ENCODE data around the gene RNF213.
"Not testable (repeated sequence)": the region's sequence is repeated elsewhere in the genome, so short reads cannot be mapped to it uniquely, and the experiment has no call there.

The RNF213 gene

GRCh38 chr17:80397686-80398085 lies 137.0 kb downstream of the RNF213 start:
- H3K9me3 ChIP-seq (ENCODE audit: control insufficient read depth, low read length), result no peaks in the 10 kb centered on the region
- peaks cover 4% of the 10 kb centered on the region for H3K79me2 ChIP-seq
- H3K27ac ChIP-seq, result no peak overlapping the region
- no peak overlapping the region for H3K4me2 ChIP-seq (ENCODE audit: low read length)
- H3K36me3 ChIP-seq (ENCODE audit: control insufficient read depth, insufficient read depth, low read length), result no peaks in the 10 kb centered on the region
- no peak overlapping the region for H2AFZ ChIP-seq
- H3K9ac ChIP-seq, result no peak overlapping the region
- no peaks in the 10 kb centered on the region for H3K27me3 ChIP-seq (ENCODE audit: control insufficient read depth, insufficient read depth, low read length)
- no peak overlapping the region for H3K4me3 ChIP-seq (ENCODE audit: low read depth, low read length)
- H3K4me1 ChIP-seq, result peaks cover 11% of the 10 kb centered on the region
- TF ChIP-seq CTCF (IDR thresholded peaks at IDR 0.05), result no peak

GRCh38 chr17:80401086-80401485 lies 140.4 kb downstream of the RNF213 start:
- peaks cover 16% of the 10 kb centered on the region for H3K79me2 ChIP-seq
- not testable (repeated sequence) for H3K9ac ChIP-seq; H3K36me3 ChIP-seq (ENCODE audit: control insufficient read depth, insufficient read depth, low read length); H3K27ac ChIP-seq; H3K4me3 ChIP-seq (ENCODE audit: low read depth, low read length); H3K4me2 ChIP-seq (ENCODE audit: low read length); H3K9me3 ChIP-seq (ENCODE audit: control insufficient read depth, low read length); H2AFZ ChIP-seq; H3K4me1 ChIP-seq; H3K27me3 ChIP-seq (ENCODE audit: control insufficient read depth, insufficient read depth, low read length)

GRCh38 chr17:80402102-80402501 lies 141.4 kb downstream of the RNF213 start:
- H2AFZ ChIP-seq; H3K4me1 ChIP-seq; H3K4me3 ChIP-seq (ENCODE audit: low read depth, low read length); H3K27me3 ChIP-seq (ENCODE audit: control insufficient read depth, insufficient read depth, low read length); H3K4me2 ChIP-seq (ENCODE audit: low read length); H3K36me3 ChIP-seq (ENCODE audit: control insufficient read depth, insufficient read depth, low read length); H3K27ac ChIP-seq; H3K9me3 ChIP-seq (ENCODE audit: control insufficient read depth, low read length); H3K9ac ChIP-seq: not testable (repeated sequence)
- peaks cover 26% of the 10 kb centered on the region for H3K79me2 ChIP-seq

- no peak overlapping the region for H3K4me2 ChIP-seq (ENCODE audit: low read length)
- no peaks in the 10 kb centered on the region for H3K9me3 ChIP-seq (ENCODE audit: control insufficient read depth, low read length)
- no peaks in the 10 kb centered on the region for H3K36me3 ChIP-seq (ENCODE audit: control insufficient read depth, insufficient read depth, low read length)
- no peak overlapping the region for H3K9ac ChIP-seq
- H3K27ac ChIP-seq, result no peak overlapping the region
- peaks cover 27% of the 10 kb centered on the region for H3K79me2 ChIP-seq
- H3K27me3 ChIP-seq (ENCODE audit: control insufficient read depth, insufficient read depth, low read length), result no peaks in the 10 kb centered on the region
- TF ChIP-seq CTCF (IDR thresholded peaks at IDR 0.05), result no peak
- H2AFZ ChIP-seq, result no peak overlapping the region
- no peaks in the 10 kb centered on the region for H3K4me1 ChIP-seq
- H3K4me3 ChIP-seq (ENCODE audit: low read depth, low read length), result no peak overlapping the region
Observed at GRCh38 chr17:80402959-80403358, 142.3 kb downstream of the RNF213 start.

GRCh38 chr17:80406146-80406545 lies 145.5 kb downstream of the RNF213 start:
- no peaks in the 10 kb centered on the region for H3K4me1 ChIP-seq
- no peak for TF ChIP-seq CTCF (IDR thresholded peaks at IDR 0.05)

GRCh38 chr17:80407917-80408316 lies 147.3 kb downstream of the RNF213 start:
- H3K36me3 ChIP-seq (ENCODE audit: control insufficient read depth, insufficient read depth, low read length); H3K4me1 ChIP-seq; H3K4me3 ChIP-seq (ENCODE audit: low read depth, low read length); H3K9me3 ChIP-seq (ENCODE audit: control insufficient read depth, low read length); H3K9ac ChIP-seq; H2AFZ ChIP-seq; H3K27me3 ChIP-seq (ENCODE audit: control insufficient read depth, insufficient read depth, low read length); H3K4me2 ChIP-seq (ENCODE audit: low read length); H3K27ac ChIP-seq: not testable (repeated sequence)
- peaks cover 39% of the 10 kb centered on the region for H3K79me2 ChIP-seq

More at GRCh38 chr17:80406146-80406545, 145.5 kb downstream of the RNF213 start:
- H3K4me3 ChIP-seq (ENCODE audit: low read depth, low read length), result no peak overlapping the region
- no peaks in the 10 kb centered on the region for H3K36me3 ChIP-seq (ENCODE audit: control insufficient read depth, insufficient read depth, low read length)
- no peaks in the 10 kb centered on the region for H3K9me3 ChIP-seq (ENCODE audit: control insufficient read depth, low read length)
- no peaks in the 10 kb centered on the region for H3K27me3 ChIP-seq (ENCODE audit: control insufficient read depth, insufficient read depth, low read length)
- H3K9ac ChIP-seq, result no peak overlapping the region
- no peak overlapping the region for H2AFZ ChIP-seq
- peaks cover 35% of the 10 kb centered on the region for H3K79me2 ChIP-seq
- H3K27ac ChIP-seq, result no peak overlapping the region
- no peak overlapping the region for H3K4me2 ChIP-seq (ENCODE audit: low read length)
